HCT116 (cell line): Measurements from ENCODE around the gene STARD5. TPM values are rescaled to one million over a fixed set of nuclear protein-coding genes. Genes with fewer than 3 reads are reported as not detected.

Source experiments
- ATAC-seq: fragments of 200-7000 bp; cut with Tn5 transposase; 2 replicates; pipeline ENCODE4 v1.9.1; 2020; ENCODE audit warnings: mild to moderate bottlenecking, moderate library complexity
- BruUV-seq: library from RNA; stranded (reverse); fragments of 400-500 nt; replicated peaks from 2 replicates; lab custom pipeline; 2021; lab: Mats Ljungman, UMichigan
- CTCF ChIA-PET: fragments of 300-600 bp; sonication (Branson Sonifier 250); formaldehyde crosslinking; loops from one replicate; lab custom pipeline; 2021; ENCODE audit warnings: antibody characterized with exemption; lab: Charles Lee
- POLR2A ChIA-PET: fragments of 300-600, 350-600 bp; sonication (Branson Sonifier 250); formaldehyde crosslinking; loops from one replicate; lab custom pipeline; 2021; ENCODE audit warnings: antibody characterized with exemption; lab: Charles Lee
- RAD21 ChIA-PET, 2 experiments: fragments of 300-600 bp; sonication (Branson Sonifier 250); formaldehyde crosslinking; loops; one replicate each; lab custom pipeline; 2023; ENCODE audit warnings: low total read pairs in 2 of 2; ENCODE audit not compliant: uncharacterized antibody in 2 of 2, unreplicated experiment in 2 of 2, low non-redundant PET in 1 of 2; lab: Charles Lee
- DNase-seq: peaks from one replicate; pipeline ENCODE4 v3.0.0-alpha.2; 2010; ENCODE audit warnings: low read depth, low spot score
- H2AFZ ChIP-seq: fragments of 200-600 bp; shearing (Covaris generic), sonication (generic); 2 replicates; pipeline ENCODE4 v1.6.1; 2017; ENCODE audit warnings: low read depth, mixed run types, mixed read lengths, antibody characterized with exemption, low read length; ENCODE audit not compliant: poor library complexity, severe bottlenecking
- H3K27ac ChIP-seq: 2 replicates; pipeline ENCODE4 v1.5.1; 2012; ENCODE audit warnings: low read depth, low read length
- H3K27me3 ChIP-seq: fragments of 200-600 bp; sonication (generic); 2 replicates; pipeline ENCODE4 v1.6.1; 2016; ENCODE audit warnings: mixed run types, low read length, mixed read lengths; ENCODE audit not compliant: insufficient read depth
- H3K36me3 ChIP-seq, 2 experiments: fragments of 200-500 bp in 1 of 2; fragments of 200-600 bp in 1 of 2; sonication (Bioruptor generic) in 1 of 2; sonication (generic) in 1 of 2; 2 replicates each; pipeline versions ENCODE4 v1.5.1 to v1.6.1; 2014 to 2016; ENCODE audit warnings: low read length in 2 of 2, inconsistent platforms in 1 of 2, mixed read lengths in 1 of 2, mixed run types in 1 of 2; ENCODE audit not compliant: insufficient read depth in 2 of 2, control insufficient read depth in 1 of 2
- H3K4me1 ChIP-seq, 2 experiments: fragments of 200-600 bp in 1 of 2; sonication (generic) in 1 of 2; 2 replicates each; pipeline versions ENCODE4 v1.5.1 to v1.6.1; 2012 to 2017; ENCODE audit warnings: low read length in 2 of 2, inconsistent platforms in 1 of 2, mild to moderate bottlenecking in 1 of 2, mixed read lengths in 1 of 2, mixed run types in 1 of 2, moderate library complexity in 1 of 2; ENCODE audit not compliant: insufficient read depth in 2 of 2, control insufficient read depth in 1 of 2
- H3K4me2 ChIP-seq: fragments of 200-600 bp; sonication (generic); 2 replicates; pipeline ENCODE4 v1.6.1; 2017; ENCODE audit warnings: mixed run types, low read length, mixed read lengths
- H3K4me3 ChIP-seq, 2 experiments: fragments of 200-600 bp in 1 of 2; sonication (generic) in 1 of 2; replicated peaks in 1 of 2; 2 replicates each; pipeline ENCODE4 v1.5.1; 2011 to 2016; ENCODE audit warnings: low read length in 2 of 2, control low read depth in 1 of 2, low read depth in 1 of 2, mild to moderate bottlenecking in 1 of 2, mixed read lengths in 1 of 2, mixed run types in 1 of 2
- H3K79me2 ChIP-seq: fragments of 200-600 bp; sonication (generic); 2 replicates; pipeline ENCODE4 v1.6.1; 2017; ENCODE audit warnings: mild to moderate bottlenecking, mixed run types, low read length, moderate library complexity, mixed read lengths; ENCODE audit not compliant: insufficient read depth
- H3K9ac ChIP-seq: fragments of 200-600 bp; sonication (generic); 2 replicates; pipeline ENCODE4 v1.6.1; 2016; ENCODE audit warnings: low read length, mixed read lengths
- H3K9me2 ChIP-seq: fragments of 200-600 bp; sonication (generic), shearing (Covaris generic); 2 replicates; pipeline ENCODE4 v1.6.1; 2017; ENCODE audit warnings: mixed run types, mild to moderate bottlenecking, moderate library complexity; ENCODE audit not compliant: insufficient read depth
- H3K9me3 ChIP-seq, 2 experiments: fragments of 200-500 bp in 1 of 2; fragments of 200-600 bp in 1 of 2; sonication (Bioruptor generic) in 1 of 2; sonication (generic) in 1 of 2; 2 replicates each; pipeline ENCODE4 v1.6.1; 2014 to 2017; ENCODE audit warnings: low read length in 2 of 2, mixed read lengths in 2 of 2, inconsistent platforms in 1 of 2, low read depth in 1 of 2, mild to moderate bottlenecking in 1 of 2, mixed run types in 1 of 2, moderate library complexity in 1 of 2; ENCODE audit not compliant: control insufficient read depth in 1 of 2, insufficient read depth in 1 of 2
- H4K20me1 ChIP-seq: fragments of 200-600 bp; sonication (generic), shearing (Covaris generic); 2 replicates; pipeline ENCODE4 v1.6.1; 2017; ENCODE audit warnings: mixed run types, mild to moderate bottlenecking, moderate library complexity; ENCODE audit not compliant: insufficient read depth
- CTCF ChIP-seq, 3 experiments: fragments of 200-600 bp in 1 of 3; sonication (generic) in 1 of 3; IDR thresholded peaks in 2 of 3; conservative IDR thresholded peaks in 1 of 3; 2 replicates each; pipeline ENCODE4 v1.5.1; 2012 to 2017; ENCODE audit warnings: low read depth in 2 of 3, low read length in 2 of 3, antibody characterized with exemption in 1 of 3, borderline replicate concordance in 1 of 3, control low read depth in 1 of 3, mild to moderate bottlenecking in 1 of 3, mixed read lengths in 1 of 3, mixed run types in 1 of 3, moderate library complexity in 1 of 3; ENCODE audit not compliant: insufficient read depth in 1 of 3
- ELF1 ChIP-seq: IDR thresholded peaks from 2 replicates; pipeline ENCODE4 v1.6.1; 2012; ENCODE audit warnings: low read depth, borderline replicate concordance
- EZH2 ChIP-seq: fragments of 200-600 bp; sonication (generic); IDR thresholded peaks from 2 replicates; pipeline ENCODE4 v1.6.1; 2017; ENCODE audit warnings: antibody characterized with exemption, mixed run types
- EZH2phosphoT487 ChIP-seq: fragments of 200-600 bp; IDR thresholded peaks from 2 replicates; pipeline ENCODE4 v1.6.1; 2018; ENCODE audit warnings: antibody characterized with exemption, borderline replicate concordance
- JUND ChIP-seq: IDR thresholded peaks from 2 replicates; pipeline ENCODE4 v1.6.1; 2012
- POLR2A ChIP-seq: IDR thresholded peaks from 2 replicates; pipeline ENCODE4 v1.7.0; 2011; ENCODE audit warnings: borderline replicate concordance; ENCODE audit not compliant: insufficient read depth, insufficient read length; ENCODE audit errors: extremely low read depth
- POLR2AphosphoS5 ChIP-seq: IDR thresholded peaks from 2 replicates; pipeline ENCODE4 v1.6.1; 2011; ENCODE audit warnings: mild to moderate bottlenecking, low read depth, low read length, moderate library complexity
- SRF ChIP-seq: IDR thresholded peaks from 2 replicates; pipeline ENCODE4 v1.6.1; 2012; ENCODE audit warnings: low read depth
- YY1 ChIP-seq: IDR thresholded peaks from 2 replicates; pipeline ENCODE4 v1.6.1; 2011; ENCODE audit warnings: low read length, low read depth, moderate library complexity, mild to moderate bottlenecking; ENCODE audit not compliant: insufficient replicate concordance; ENCODE audit errors: extremely low read depth
- ZBTB33 ChIP-seq: IDR thresholded peaks from 2 replicates; pipeline ENCODE4 v1.6.1; 2011; ENCODE audit warnings: mild to moderate bottlenecking, low read length, moderate library complexity; ENCODE audit not compliant: insufficient replicate concordance; ENCODE audit errors: extremely low read depth
- ZFX ChIP-seq: fragments of 450-650 bp; IDR thresholded peaks from 2 replicates; pipeline ENCODE4 v1.6.1; 2017
- intact Hi-C: fragments of 100-400 bp; cut with micrococcal nuclease; formaldehyde crosslinking; loops from 2 replicates; pipeline ENCODE4 v1.10.0; 2022
- total RNA-seq: library from RNA; stranded (reverse); gene quantifications from one replicate; pipeline ENCODE4 v1.2.1, GENCODE V29; 2021; ENCODE audit not compliant: unreplicated experiment

The STARD5 gene
- total RNA-seq, 1 experiment from 2014 or later = 4.0 TPM

- ChIA-PET RAD21 (no interaction called here), POLR2A (no interaction called here), CTCF (no interaction called here)
- TF ChIP-seq YY1 (no peak), EZH2 (no peak), ZFX (no peak), JUND (no peak)
- Histone ChIP-seq H3K9ac (no peak overlapping the region), H3K27me3 (no peaks in the 10 kb centered on the region), H2AFZ (no peak overlapping the region), H3K9me3 (no peaks in the 10 kb centered on the region), H3K4me2 (no peak overlapping the region), H3K4me3 (no peak overlapping the region), H3K79me2 (no peaks in the 10 kb centered on the region), H3K4me1 (peaks cover 13 to 18% of the 10 kb centered on the region in 2 experiments), H3K9me2 (no peaks in the 10 kb centered on the region), H3K36me3 (no peaks in the 10 kb centered on the region), H3K27ac (no peak overlapping the region), H4K20me1 (no peaks in the 10 kb centered on the region)
- no TSS peak for BruUV-seq
- intact Hi-C loops = no loop called here
- no peak for DNase-seq
- ATAC-seq = no peak
Observed at GRCh38 chr15:81316267-81316666, 7.7 kb downstream of the STARD5 start.

GRCh38 chr15:81315452-81316175 is 8.3 kb downstream of the STARD5 start:
- no peak for TF ChIP-seq EZH2phosphoT487
- no peak for TF ChIP-seq POLR2A
- TF ChIP-seq ELF1 = no peak
- TF ChIP-seq SRF = no peak
- TF ChIP-seq YY1 = no peak
- no peak for TF ChIP-seq CTCF (IDR thresholded peaks at IDR 0.05 in 2 of 3, conservative IDR thresholded peaks at IDR 0.05 in 1 of 3; ENCODE audit: borderline replicate concordance in 1 of 3, insufficient read depth in 1 of 3, low read depth in 2 of 3, low read length in 2 of 3)
- TF ChIP-seq JUND = no peak
- no peak for TF ChIP-seq POLR2AphosphoS5
- no peak for TF ChIP-seq ZBTB33
- Histone ChIP-seq H4K20me1 (no peaks in the 10 kb centered on the region), H3K9me2 (no peaks in the 10 kb centered on the region), H3K4me3 (no peak overlapping the region), H2AFZ (no peak overlapping the region), H3K27me3 (no peaks in the 10 kb centered on the region), H3K9ac (no peak overlapping the region), H3K36me3 (no peaks in the 10 kb centered on the region), H3K27ac (no peak overlapping the region), H3K4me1 (peaks cover 13 to 18% of the 10 kb centered on the region in 2 experiments), H3K9me3 (no peaks in the 10 kb centered on the region), H3K4me2 (no peak overlapping the region), H3K79me2 (no peaks in the 10 kb centered on the region)
- RAD21 ChIA-PET = no interaction called here
- intact Hi-C loops = no loop called here
- CTCF ChIA-PET = no interaction called here
- POLR2A ChIA-PET = no interaction called here
- DNase-seq (no peak), ATAC-seq (no peak)
- no TSS peak for BruUV-seq
